Midbrain (tissue), 1 donor: Measurements from ENCODE around the gene FARP1.
A peak's percentile ranks its signal among the peaks of the same experiment; 100 is the strongest.

Experiments used
- DNase-seq: peaks from one replicate; lab custom pipeline; 2025; lab: John Stamatoyannopoulos, UW

FARP1 gene

DNA sequence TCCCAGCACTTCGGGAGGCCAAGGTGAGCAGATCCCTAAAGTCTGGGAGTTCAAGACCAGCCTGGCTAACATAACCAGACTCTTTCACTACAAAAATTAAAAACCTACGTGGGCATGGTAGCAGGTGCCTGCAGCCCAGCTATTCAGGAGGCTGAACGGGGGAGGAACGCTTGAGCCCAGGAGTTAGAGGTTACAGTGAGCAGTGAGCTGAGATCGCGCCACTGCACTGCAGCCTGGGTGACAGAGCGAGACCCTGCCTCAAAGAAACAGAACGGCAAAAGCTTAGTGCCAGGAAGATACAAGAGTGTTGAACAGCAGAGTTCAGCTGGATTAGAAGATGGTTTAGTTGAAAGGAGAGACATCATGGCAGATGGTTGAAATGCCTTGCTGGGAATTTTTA is 58.3 kb downstream of the FARP1 start:
- no peak for DNase-seq

DNA sequence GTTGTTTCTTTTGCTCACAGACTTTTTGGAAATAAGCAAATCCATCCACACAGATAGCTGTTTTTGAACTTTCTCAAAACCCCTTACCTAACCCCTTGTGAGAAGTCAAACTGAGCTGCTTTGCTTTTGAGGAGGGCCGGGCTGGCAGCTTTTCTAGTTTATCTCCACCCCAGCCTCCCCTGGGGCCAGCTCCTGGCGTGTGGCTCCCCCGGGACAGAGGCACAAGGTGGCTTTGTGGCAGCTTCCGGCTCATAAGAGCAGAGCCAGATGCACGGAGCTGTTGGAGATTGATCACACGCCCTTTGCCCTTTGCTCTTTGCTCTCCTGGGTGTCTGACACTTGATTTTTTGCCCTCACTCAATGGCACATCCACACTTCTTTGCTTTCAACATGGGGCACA is 59.1 kb downstream of the FARP1 start:
- DNase-seq = no peak

DNA sequence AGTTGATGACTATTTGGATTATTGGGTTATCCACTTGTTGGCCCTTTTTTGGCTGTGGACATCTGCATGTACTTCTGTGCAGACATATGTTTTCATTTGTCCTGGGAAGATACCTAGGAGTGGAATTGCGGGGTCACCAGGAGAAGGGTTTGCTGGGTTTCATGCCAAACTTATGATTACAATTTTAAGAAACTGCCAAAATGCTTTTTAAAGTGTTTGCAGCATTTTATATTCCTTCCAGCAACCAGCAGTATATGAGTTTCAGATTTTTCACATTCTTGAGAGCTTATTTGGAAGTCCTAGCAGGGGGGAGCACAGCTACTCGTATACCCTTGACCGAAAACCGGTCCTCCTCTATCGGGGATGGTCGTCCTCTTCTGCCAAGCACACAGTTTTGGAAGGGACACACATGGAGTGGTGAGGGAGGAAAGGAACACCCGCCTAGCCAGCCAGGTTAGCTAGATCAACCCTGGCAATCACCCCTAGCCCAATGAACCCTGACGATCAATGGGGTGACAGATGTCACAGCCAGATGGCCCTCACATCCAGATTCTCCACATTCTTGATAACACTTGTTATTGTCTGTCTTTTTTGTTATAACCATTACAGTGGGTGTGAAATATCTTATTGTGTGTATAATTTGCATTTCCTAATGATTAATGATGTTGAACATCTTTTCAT is 60.9 kb downstream of the FARP1 start:
- no peak for DNase-seq

DNA sequence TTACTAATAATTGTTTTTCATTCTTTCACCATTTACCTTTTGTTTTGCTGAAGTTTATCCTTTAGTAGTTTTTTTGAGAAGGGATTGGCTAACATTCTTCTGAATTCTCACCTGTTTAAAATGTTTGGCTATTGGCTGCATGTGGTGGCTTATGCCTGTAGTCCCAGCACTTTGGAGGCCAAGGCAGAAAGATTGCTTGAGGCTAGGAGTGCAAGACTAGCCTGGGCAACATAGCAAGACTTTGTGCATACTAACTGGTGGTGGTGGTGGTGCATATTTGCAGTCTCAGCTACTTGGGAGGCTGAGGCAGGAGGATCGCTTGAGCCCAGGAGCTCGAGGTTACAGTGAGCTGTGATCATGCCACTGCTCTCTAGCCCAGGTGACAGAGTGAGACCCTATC is 61.7 kb downstream of the FARP1 start:
- DNase-seq = no peak

DNA sequence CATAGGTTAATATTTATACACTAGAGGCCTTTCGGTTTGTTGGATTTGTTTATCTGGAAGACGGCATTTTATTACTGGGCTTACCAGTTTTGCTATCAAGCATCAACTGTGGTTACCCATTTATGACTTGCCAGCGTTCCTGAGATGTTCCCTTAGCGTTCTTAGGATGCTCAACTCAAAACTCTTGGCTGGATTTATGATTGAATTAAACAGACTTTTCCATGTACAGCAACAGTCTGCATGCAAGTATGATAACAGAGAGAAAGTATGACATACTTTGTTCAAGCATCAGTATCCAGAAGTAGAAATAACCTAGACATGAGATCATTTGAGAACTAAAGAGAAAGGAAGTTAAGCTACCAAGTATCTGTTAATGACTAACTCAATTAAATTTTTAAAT is 64.1 kb downstream of the FARP1 start:
- DNase-seq = no peak

DNA sequence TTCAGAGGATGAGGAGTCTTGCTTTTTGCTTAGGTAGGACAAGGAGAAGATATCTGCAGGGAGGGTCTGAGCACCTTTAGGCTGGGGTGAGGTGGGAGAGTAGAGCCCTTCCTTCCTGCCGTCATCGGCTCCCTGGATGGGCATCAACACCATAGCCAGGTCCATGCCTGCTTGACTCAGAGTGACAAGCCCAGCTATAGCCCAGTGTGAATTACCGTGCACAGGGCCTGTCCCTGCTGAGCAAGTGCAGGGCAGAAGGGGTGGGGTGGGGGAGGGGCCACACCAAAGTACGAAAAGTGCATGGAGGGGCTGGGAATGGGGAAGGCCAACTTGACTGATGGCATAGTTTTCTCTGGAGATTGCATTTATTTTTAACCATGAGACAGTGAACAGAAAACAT is 64.5 kb downstream of the FARP1 start:
- no peak for DNase-seq

DNA sequence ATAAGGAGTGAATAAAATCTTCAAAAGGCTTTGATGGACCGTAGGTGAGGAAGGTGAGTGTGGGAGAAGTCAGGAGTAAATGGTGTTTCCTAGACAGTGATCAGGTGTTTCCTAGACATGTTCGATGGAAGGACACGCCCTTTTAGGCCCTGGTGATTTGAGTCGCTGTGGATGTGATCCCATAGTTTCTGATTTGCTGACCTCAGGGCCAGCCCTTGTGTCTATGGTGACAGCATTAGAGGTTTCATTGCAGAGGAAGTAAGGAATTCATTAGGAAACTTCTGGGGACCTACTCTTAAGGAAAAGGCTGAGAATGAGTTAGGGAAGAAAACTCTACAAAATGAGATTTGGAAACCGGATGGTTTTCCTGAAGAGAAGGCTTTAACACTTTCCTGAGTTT is 65.7 kb downstream of the FARP1 start:
- DNase-seq = no peak

DNA sequence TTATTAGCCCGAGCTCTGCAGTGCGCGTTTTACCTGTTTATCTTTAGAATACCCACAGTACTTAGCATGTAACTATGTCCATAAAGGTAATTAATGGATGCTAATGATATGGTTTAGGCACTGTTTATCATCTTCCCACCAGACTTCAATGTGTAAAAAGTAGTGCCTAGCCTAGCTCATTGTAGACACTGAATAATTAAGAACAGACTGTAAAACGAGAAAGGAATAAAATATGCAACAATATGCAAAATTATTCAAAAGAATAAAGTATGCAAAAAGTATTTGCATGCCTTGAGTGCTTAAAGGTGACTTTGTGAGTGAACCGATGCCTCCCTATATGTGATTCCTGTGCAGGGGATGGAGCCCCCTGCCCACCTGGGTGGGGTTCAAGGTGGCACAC is 69.9 kb downstream of the FARP1 start:
- DNase-seq = no peak

DNA sequence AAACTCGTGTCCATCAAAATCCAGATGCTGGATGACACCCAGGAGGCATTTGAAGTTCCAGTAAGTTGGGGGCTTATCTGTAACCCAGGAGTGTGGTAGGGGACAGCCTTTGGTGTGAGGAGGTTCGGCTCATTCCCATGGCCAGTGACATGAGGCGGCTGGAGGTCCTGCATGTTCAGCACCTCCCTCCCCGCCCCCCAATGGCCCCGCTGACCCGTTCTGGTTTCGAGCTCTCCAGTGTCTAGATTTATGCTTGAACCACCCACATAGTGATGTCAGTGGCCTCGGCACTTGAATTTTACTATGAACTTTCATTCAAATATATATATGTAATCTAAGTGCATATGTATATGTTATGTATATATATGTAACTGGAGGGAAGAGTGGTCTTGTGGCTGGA is 70.5 kb downstream of the FARP1 start:
- DNase-seq = no peak

DNA sequence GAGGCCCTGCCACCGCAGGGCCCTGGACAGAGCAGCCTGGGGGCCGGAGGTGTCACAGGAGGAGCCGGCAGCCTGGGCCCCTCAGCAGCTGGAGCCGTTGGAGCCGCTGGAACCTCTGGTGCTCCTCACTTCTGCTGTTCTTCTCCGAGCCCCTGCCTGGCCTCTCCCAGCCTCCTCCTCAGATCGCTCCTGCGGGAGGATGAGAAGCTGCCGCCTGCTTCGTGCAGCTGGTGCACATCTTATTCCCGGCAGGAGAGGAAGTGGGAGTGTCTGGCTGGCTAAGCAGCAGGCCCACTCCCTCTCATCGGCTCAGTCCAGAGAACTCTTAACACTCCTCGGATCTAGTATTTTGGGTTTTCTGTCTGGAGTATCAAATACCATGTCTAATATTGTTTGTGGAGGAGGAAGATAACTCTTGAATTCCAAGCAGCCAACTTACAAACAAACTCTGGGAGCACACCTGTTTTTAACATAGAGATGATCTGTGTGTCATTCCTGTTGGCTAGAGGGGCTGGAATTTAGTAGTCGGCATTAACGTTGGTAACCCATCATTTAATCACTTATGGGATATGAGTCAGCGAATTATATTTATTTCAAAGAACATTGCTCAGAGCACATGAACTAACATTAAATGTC is 71.2 kb downstream of the FARP1 start:
- DNase-seq = no peak

DNA sequence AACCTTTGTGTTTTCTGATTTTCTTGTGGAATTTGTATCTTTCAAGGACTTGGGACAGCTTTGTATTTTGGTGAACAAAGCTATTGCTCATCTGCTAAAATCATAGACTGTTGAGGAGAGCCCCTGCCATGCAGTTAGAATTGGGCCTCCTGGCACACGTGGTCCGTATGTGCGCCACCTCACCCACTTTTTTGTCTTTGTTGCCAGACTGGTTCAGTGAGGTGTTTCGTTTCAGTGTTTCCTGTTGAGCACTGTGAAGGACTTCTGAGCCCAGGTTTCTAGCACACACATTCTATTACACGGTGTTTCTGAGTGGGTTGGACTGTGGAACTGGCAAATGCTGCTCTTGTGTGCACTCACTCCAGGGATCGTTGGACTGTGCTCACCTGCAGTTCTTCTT is 71.8 kb downstream of the FARP1 start:
- DNase-seq = no peak

DNA sequence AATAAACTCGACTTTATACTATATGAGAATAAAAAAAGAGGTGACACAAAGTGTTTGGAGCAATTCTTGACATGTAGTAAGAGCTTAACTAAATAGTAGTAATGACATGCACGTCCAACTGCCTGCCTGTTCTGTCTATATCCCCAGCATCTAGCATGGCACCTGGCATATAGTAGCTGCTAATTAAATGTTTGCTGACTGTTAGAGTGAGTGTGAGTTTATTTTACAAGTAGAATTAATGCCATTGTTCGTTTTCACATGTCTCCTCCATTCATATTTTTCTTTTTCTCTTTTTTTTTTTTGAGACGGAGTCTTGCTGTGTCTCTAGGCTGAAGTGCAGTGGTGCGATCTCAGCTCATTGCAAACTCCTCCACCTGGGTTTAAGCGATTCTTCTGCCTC is 72.6 kb downstream of the FARP1 start:
- DNase-seq = no peak

DNA sequence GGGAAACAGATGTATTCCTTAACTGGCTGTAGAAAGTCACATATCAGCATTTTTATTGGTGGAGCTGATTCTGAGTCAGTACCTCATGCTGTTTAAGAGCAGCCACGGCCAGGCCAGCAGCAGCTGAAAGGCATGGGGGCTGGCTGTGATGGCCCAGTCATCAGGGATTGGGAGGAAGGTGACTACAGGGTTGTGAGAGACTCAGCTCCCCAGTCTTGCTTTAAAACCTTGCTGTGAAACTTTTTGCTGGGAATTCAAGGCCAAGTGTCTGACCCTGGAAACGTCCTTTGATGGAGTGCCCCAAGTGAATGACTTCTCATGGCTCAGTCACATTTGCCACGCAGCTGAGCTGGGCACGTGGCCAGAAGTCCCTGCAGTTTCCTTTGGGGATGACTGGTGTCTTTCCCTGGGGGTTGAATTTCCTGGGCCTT is 73.3 kb downstream of the FARP1 start:
- DNase-seq = no peak

DNA sequence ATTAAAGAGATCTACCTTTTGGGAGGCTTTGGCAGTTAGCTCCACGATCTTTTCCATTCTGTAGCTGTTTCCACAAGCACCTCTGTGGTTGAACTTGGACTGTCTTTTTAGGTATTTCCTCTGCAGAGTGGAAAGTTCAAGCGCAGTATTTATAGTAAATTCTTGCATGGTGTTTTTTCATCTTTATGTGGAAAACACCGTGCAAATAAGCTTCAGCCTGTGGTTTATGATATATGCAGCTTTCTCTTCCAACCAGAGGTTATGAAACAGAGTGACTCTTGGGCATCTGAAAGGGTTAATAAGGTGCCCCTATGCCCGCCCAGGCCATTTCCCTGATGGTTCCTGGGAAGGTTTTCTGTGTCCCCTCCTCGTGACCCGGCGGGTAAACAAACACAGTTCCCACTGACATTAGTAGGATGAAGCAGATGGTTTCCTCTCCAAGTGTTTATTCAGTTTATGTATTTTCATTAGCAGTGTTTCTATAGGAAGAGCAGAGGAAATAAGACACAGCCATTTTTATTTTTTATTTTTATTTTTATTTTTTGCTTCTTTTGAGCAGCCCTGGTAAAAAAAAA is 73.9 kb downstream of the FARP1 start:
- DNase-seq = no peak

DNA sequence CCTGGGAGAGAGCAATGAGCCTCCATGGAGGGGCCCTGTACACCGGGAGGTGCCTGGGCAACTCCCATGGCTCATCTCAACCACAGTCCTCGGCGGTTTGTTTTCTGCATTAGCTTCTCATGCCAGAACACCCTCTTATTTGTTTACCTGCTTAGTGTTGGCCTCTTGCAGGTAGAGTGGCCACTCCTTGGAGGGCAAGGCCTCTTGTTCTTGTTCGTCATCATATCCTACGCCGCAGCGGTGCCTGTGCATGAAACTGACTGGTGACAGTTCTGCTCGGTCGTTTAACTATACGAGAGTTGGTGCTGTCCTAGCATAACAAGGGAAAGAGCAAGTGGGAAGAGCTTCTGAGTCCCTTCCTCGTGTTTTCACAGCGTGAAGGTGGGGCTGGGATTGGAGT is 74.7 kb downstream of the FARP1 start:
- no peak for DNase-seq

DNA sequence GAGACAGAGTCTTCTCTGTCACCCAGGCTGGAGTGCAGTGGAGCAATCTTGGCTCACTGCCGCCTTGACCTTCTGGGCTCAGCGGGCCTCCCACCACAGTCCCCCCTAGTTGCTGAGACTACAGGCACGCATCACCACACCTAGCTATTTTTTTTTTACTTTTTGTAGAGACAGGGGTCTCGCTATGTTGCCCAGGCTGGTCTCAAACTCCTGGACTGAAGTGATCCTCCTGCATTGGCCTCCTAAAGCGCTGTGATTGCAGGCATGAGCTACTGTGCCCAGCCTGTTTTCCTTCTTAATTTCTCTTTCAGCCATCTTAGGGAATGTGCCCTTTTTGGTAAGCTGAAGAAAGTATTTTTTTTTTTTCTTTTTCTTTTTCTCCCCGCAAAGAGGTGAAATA is 76.8 kb downstream of the FARP1 start:
- no peak for DNase-seq

DNA sequence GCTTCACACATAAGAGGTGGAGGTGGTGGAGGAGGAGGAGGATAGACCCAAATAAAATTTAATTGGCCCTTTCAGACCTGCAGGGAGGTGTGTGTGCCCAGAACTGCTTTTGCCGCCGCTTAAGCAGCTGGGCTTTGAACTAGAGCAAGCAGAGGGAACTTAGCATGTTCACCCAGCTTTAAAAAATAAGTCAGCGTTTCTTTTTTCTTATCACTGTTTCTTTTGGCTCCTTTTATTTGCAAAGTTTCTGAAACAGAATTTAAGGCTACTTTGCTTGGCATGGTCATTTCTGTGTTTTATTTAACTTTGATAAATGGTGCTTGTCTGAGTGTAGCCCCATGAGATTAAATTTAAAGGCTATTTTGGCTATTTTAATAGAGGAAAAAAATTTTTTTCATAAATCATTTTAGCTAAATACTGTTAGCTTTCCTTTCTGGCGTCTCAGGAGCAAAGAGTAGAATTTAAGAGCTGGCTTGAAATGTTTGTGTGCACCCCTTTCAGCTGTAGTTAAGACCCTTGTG is 77.4 kb downstream of the FARP1 start:
- DNase-seq = no peak

DNA sequence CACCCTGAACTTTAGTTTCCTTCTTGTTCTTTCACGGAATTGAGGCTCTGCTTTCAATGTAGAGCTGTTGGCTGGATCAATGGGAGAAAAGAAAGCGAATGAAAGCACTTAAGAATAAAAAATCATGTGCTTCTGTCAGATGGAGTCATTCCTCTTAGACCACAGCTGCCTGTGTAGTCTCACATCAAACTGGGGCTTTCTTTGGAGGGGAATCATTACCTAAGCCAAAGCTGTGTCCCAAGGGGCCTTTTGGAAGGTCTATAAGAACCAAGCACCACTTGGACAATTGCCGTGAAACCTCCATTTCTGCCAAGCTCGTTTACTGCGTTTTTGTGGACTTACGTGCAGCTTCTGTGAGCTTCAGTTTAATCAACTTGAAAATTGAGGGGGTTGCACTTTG is 78.3 kb downstream of the FARP1 start:
- DNase-seq = peak; percentile 13

DNA sequence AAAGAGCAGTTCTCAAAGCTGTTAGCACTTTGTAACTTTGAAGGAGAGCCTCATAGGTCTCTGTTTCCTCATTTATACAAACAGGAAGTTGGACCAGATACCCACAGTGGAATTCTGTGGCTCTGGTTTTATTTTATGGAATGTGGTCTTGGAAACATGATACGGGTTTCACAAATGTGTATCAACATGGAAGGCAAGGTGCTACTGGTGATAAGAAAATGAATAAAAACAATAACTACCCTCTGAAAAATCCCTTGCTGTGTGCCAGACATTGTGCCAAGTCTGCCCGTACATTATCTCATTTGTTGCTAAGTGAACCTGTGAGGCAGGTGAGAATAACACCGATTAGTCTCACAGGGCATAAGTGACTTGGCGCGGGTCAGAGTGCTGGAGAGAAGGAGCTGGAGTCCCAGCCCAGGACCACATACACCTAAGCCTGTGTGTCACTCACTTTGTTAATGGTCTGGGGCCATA is 79.2 kb downstream of the FARP1 start:
- DNase-seq = no peak

DNA sequence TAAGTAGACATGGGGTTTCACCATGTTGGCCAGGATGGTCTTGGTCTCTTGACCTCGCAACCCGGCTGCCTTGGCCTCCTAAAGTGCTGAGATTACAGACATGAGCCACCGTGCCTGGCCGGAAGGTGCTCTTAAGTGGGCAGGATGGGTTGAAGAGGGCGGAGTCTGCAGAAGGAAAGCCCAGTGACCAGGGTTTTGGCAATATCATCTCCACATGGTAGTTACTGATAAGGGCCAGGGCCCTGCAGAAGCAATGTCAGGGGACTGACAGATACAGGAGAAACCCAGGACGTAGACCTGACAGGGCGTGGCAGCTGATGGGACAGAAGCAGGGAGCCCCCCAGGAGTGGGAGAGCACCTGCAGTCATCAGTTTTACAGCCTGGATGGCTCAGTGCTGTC is 79.9 kb downstream of the FARP1 start:
- no peak for DNase-seq

DNA sequence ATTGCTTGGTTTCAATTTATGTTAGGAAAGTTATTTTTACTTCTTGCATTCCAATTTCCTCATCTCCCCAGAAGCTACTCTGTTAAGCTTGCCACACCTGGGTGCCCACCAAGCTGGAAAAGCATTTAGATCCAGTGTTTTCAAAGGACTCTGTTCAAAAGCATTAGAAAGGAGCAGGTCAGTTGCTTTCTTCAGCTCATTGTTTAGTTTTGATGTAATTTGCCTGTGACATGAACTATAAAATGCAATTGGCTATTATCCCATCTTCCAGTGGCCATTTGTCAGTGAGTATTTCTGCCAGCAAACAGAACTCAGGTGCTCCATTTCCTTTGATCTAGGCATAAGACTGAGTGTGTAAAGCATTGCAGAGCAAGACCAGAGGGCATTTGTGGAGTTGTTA is 80.8 kb downstream of the FARP1 start:
- no peak for DNase-seq

DNA sequence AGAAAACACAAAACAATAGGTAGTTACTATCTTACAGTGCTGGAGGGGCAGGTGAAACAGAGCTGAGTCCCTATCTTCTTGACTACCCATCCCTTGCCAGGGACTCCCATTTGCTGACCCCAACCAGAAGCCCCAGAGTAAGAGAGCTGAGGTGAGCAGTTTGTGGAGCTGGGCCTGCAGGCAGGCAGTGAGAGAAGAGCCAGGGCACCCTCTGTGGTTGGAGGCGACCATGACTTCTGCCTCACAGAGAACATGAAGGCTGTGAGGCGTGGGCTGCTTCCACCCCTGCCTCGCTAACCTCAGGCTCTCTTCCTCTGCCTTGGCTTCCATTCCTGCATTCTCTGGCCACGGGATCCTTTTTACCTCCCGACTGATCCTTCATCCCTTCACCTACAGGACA is 81.7 kb downstream of the FARP1 start:
- DNase-seq = no peak
